CD4-positive, alpha-beta memory T cell (primary cell): Measurements from ENCODE around the gene GOLGA6A. TPM values are rescaled to one million over a fixed set of nuclear protein-coding genes. Genes with fewer than 3 reads are reported as not detected.

Experiments
- CTCF ChIA-PET: fragments of 350-600 bp; sonication (Branson Sonifier 250); formaldehyde crosslinking; loops from one replicate; lab custom pipeline; 2021; ENCODE audit warnings: inconsistent platforms; ENCODE audit not compliant: partially characterized antibody; lab: Charles Lee
- POLR2A ChIA-PET: fragments of 350-600 bp; sonication (Branson Sonifier 250); formaldehyde crosslinking; loops from one replicate; lab custom pipeline; 2021; ENCODE audit not compliant: partially characterized antibody; lab: Charles Lee
- DNase-seq, 5 donors: peaks; one replicate each; pipeline versions ENCODE4 v3.0.0 to v3.0.0-alpha.2; 2020 to 2022; ENCODE audit warnings: mixed read lengths in 1 of 5
- H3K27ac ChIP-seq: one replicate; pipeline ENCODE4 v1.7.0; 2013; ENCODE audit warnings: low read depth, low read length
- H3K27me3 ChIP-seq: 2 replicates; pipeline ENCODE4 v1.7.0; 2013; ENCODE audit warnings: mild to moderate bottlenecking, low read length, moderate library complexity; ENCODE audit not compliant: insufficient read depth
- H3K36me3 ChIP-seq: 2 replicates; pipeline ENCODE4 v1.7.0; 2013; ENCODE audit warnings: mild to moderate bottlenecking, low read length, moderate library complexity; ENCODE audit not compliant: insufficient read depth
- H3K4me1 ChIP-seq: 2 replicates; pipeline ENCODE4 v1.7.0; 2013; ENCODE audit warnings: mild to moderate bottlenecking, low read length, moderate library complexity; ENCODE audit not compliant: insufficient read depth
- H3K4me3 ChIP-seq, 2 donors: one replicate each; pipeline ENCODE4 v1.7.0; 2013; ENCODE audit warnings: low read length in 2 of 2, mild to moderate bottlenecking in 1 of 2
- H3K9me3 ChIP-seq, 2 donors: one replicate each; pipeline ENCODE4 v1.7.0; 2013; ENCODE audit warnings: low read length in 2 of 2, control low read depth in 1 of 2; ENCODE audit not compliant: control insufficient read depth in 1 of 2
- H3K27ac Mint-ChIP-seq, 7 donors: one replicate each; pipeline ENCODE4 v1.8.0; 2020 to 2021; ENCODE audit warnings: mixed read lengths in 7 of 7, mild to moderate bottlenecking in 6 of 7, inconsistent platforms in 3 of 7, moderate library complexity in 3 of 7
- H3K27me3 Mint-ChIP-seq, 2 donors: one replicate each; pipeline ENCODE4 v1.8.0; 2020 to 2021; ENCODE audit warnings: mixed read lengths in 2 of 2
- H3K36me3 Mint-ChIP-seq, 2 donors: one replicate each; pipeline ENCODE4 v1.8.0; 2020 to 2021; ENCODE audit warnings: mixed read lengths in 2 of 2, inconsistent platforms in 1 of 2, mild to moderate bottlenecking in 1 of 2
- H3K4me1 Mint-ChIP-seq, 4 donors: one replicate each; pipeline ENCODE4 v1.8.0; 2020 to 2021; ENCODE audit warnings: mixed read lengths in 4 of 4, mild to moderate bottlenecking in 1 of 4
- H3K4me3 Mint-ChIP-seq, 8 donors: one replicate each; pipeline ENCODE4 v1.8.0; 2020 to 2021; ENCODE audit warnings: mixed read lengths in 8 of 8, mild to moderate bottlenecking in 7 of 8, moderate library complexity in 6 of 8, inconsistent platforms in 3 of 8
- H3K9me3 Mint-ChIP-seq, 8 donors: one replicate each; pipeline ENCODE4 v1.8.0; 2020 to 2021; ENCODE audit warnings: mixed read lengths in 8 of 8, mild to moderate bottlenecking in 5 of 8, inconsistent platforms in 3 of 8, moderate library complexity in 1 of 8
- intact Hi-C: fragments of 100-400 bp; cut with micrococcal nuclease; formaldehyde crosslinking; loops from one replicate; pipeline ENCODE4 v1.15.1; 2023
- polyA plus RNA-seq, 2 donors: library from polyadenylated mRNA; unstranded; fragments of 300-500 nt; fragmentation: Illumina TruSeq; gene quantifications; one replicate each; pipeline ENCODE4 v1.2.3, GENCODE V29; 2021
- total RNA-seq, 2 experiments: library from RNA; stranded (reverse); gene quantifications; one replicate each; pipeline ENCODE4 v1.2.3, GENCODE V29; 2021

Gene GOLGA6A
- total and polyA plus RNA-seq, 4 experiments from 2014 or later, result 0.17 to 0.20 TPM; not detected in 2

DNA sequence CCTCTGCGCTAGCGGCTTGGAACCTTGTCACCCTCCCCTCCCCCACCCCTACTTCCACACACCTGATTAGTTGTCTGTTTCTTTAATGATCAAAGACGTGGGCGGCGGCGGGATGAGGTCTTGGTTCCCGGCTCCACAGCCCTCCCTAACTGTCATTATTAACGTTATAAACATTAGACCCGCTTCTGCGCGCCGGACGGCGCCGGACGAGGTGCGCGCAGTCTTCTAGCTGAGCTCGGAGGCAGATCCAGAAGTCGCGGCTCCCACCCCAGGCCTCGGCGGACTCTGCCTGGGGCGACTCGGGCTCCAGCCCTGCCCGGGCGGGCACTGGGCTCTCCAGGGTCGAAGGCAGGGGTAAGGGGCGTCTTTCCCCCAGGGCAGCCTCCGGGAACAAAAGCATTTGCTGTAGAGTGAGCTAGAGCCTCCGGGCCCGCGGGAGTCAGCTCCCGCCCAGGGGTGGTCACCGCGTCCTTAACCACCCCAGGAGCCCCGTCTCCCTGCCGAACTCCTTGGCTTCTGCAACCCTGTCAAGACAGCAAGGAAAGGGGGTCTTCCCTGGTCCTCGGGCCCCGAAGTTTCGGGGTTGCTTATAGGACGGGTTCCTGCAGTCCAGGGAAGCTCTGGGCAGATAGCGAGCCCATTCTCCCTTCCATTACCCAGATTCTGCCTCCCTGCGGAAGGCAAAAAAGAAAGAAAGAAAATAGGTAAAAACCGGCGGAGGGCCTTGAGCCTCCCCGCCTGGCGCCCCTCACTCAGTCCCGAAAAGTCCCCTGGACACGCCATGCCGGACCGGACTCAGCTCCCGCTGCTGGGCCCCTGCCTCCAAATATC lies 45.8 kb upstream of the GOLGA6A start:
- Mint-ChIP-seq H3K36me3 (no peaks in the 10 kb centered on the region), H3K27me3 (peaks cover 51 to 64% of the 10 kb centered on the region in 2 donors), H3K4me1 (peaks cover 2 to 29% (median 16%) of the 10 kb centered on the region in 4 donors), H3K27ac (no peak overlapping the region), H3K4me3 (peak overlapping the region in 4 of 8 donors; percentile 39 to 62 (median 44)), H3K9me3 (no peaks in the 10 kb centered on the region)
- H3K9me3 ChIP-seq, result no peaks in the 10 kb centered on the region
- CTCF ChIA-PET, result interaction anchor here (0.8 to 2.0 kb wide), 5 partner anchors 9 to 195 kb away, joined by 3 to 12 read pairs (median 4); no protein-coding TSS in a partner anchor
- H3K27ac ChIP-seq, result no peak overlapping the region
- intact Hi-C loops, result loop anchor here (1.0 to 5.0 kb wide), 3 partner anchors 155 to 194 kb away; no protein-coding TSS in a partner anchor
- POLR2A ChIA-PET, result no interaction called here
- H3K4me1 ChIP-seq, result peaks cover 25% of the 10 kb centered on the region
- peaks cover 43% of the 10 kb centered on the region for H3K27me3 ChIP-seq
- H3K4me3 ChIP-seq, result no peak overlapping the region
- DNase-seq, result no peak
- no peaks in the 10 kb centered on the region for H3K36me3 ChIP-seq

DNA sequence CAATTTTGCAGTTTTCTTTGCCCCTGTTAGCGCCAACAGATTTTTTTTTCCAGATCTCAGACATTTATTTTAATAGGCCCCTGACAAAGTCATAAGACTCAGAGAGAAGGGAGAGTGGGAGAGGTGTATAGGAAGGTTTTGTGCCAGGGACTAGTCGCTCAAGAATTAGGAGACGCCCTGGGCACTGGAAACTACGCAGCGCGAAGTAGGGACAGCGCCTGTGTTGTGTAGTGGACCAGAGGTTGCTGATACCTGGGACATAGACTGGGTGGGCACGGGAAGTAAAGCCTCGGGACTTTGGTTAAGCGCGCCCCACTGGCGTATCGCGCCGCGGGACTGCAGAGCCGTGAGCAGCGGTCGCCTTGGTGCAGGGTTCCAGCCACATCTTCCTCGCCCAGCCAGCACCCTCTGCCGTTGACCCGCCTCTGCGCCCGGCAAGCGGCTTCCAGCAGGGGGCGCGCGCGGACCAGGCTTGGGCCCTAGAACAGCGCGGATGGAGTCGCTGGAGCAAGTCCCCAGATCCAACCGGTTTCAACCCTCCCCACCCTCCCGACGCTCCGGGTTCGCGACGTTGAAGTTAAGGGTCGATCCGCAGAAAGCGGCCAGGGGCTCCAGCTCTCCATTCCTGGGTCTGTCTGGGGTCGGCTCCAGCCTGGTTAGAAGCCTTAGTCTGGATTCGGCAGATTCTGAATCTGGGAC lies 45.1 kb upstream of the GOLGA6A start:
- no peaks in the 10 kb centered on the region for H3K9me3 ChIP-seq
- Mint-ChIP-seq H3K9me3 (no peaks in the 10 kb centered on the region), H3K36me3 (no peaks in the 10 kb centered on the region), H3K27me3 (peaks cover 50 to 60% of the 10 kb centered on the region in 2 donors), H3K4me1 (peaks cover 2 to 29% (median 16%) of the 10 kb centered on the region in 4 donors), H3K27ac (no peak overlapping the region), H3K4me3 (peak overlapping the region in 6 of 8 donors; percentile 31 to 59 (median 39))
- no peak overlapping the region for H3K4me3 ChIP-seq
- no peaks in the 10 kb centered on the region for H3K36me3 ChIP-seq
- H3K27ac ChIP-seq, result no peak overlapping the region
- H3K4me1 ChIP-seq, result peaks cover 25% of the 10 kb centered on the region
- intact Hi-C loops, result loop anchor here (1.0 to 5.0 kb wide), 3 partner anchors 155 to 195 kb away; no protein-coding TSS in a partner anchor
- ChIA-PET POLR2A (no interaction called here), CTCF (interaction anchor here (1.1 to 2.0 kb wide), 4 partner anchors 29 to 195 kb away, joined by 3 to 12 read pairs (median 8); no protein-coding TSS in a partner anchor)
- peak; percentile 69 to 76 (median 71) for DNase-seq
- H3K27me3 ChIP-seq, result peaks cover 38% of the 10 kb centered on the region

DNA sequence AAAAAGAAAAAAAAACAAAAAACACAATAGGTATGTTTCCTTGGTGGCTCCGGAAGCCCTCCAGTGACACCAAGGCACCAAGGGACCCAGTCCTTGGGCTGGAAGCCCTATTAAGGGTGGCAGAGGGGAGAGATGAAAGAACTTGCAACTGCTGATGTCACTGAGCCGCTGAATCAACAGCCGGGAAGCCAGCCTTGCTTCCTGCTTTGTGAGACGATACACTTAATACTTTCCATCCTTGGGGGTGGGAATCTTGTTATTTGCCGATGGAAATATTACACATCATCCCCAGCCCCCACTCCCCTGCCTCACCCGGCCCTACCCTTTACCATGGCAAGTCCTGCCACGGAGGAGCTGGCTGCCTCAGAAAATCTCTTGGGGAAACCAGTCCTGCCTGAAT lies 42.4 kb upstream of the GOLGA6A start:
- H3K27me3 Mint-ChIP-seq, result peaks cover 45 to 53% of the 10 kb centered on the region in 2 donors

DNA sequence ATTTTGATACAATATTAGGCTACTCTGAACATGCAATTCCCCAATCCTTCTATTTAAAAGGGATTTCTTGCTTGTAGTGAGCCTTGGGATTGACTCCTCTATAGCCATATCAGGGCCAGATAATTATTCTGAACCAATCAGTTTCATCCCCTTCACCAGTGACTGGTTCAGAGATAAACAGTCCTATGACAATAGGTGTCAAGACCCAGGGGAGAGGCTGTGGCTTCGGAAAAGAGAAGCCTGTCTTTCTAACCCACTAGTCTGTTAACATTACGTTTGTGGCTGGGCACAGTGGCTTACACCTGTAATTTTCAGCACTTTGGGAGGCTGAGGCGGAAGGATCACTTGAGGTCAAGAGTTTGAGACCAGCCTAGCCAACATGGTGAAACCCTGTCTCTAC lies 41.8 kb upstream of the GOLGA6A start:
- peaks cover 0 to 2% (median 0%) of the 10 kb centered on the region in 8 donors for H3K9me3 Mint-ChIP-seq
- ChIA-PET POLR2A (no interaction called here), CTCF (no interaction called here)
- H3K27ac Mint-ChIP-seq, result no peak overlapping the region
- Histone ChIP-seq H3K9me3 (no peaks in the 10 kb centered on the region), H3K27ac (no peak overlapping the region), H3K4me3 (no peak overlapping the region), H3K27me3 (peaks cover 9% of the 10 kb centered on the region), H3K36me3 (no peaks in the 10 kb centered on the region), H3K4me1 (peaks cover 18% of the 10 kb centered on the region)
- H3K4me1 Mint-ChIP-seq, result peaks cover 0 to 6% (median 2%) of the 10 kb centered on the region in 4 donors
- intact Hi-C loops, result no loop called here
- H3K27me3 Mint-ChIP-seq, result peaks cover 41 to 50% of the 10 kb centered on the region in 2 donors
- no peaks in the 10 kb centered on the region for H3K36me3 Mint-ChIP-seq
- DNase-seq, result no peak
- no peak overlapping the region for H3K4me3 Mint-ChIP-seq

More for the DNA sequence above, 42.4 kb upstream of the GOLGA6A start:
- intact Hi-C loops, result loop anchor here (5.0 kb wide), 1 partner anchor 178 kb away; no protein-coding TSS in a partner anchor
- H3K36me3 ChIP-seq, result no peaks in the 10 kb centered on the region
- ChIA-PET CTCF (interaction anchor here (1.1 to 1.5 kb wide), 2 partner anchors 180 to 188 kb away, joined by 3 read pairs; no protein-coding TSS in a partner anchor), POLR2A (no interaction called here)
- Mint-ChIP-seq H3K36me3 (no peaks in the 10 kb centered on the region), H3K9me3 (no peaks in the 10 kb centered on the region), H3K4me3 (no peak overlapping the region), H3K27ac (no peak overlapping the region), H3K4me1 (peaks cover 2 to 11% (median 5%) of the 10 kb centered on the region in 4 donors)
- H3K27me3 ChIP-seq, result peaks cover 15% of the 10 kb centered on the region
- H3K27ac ChIP-seq, result no peak overlapping the region
- DNase-seq, result no peak
- no peaks in the 10 kb centered on the region for H3K9me3 ChIP-seq
- H3K4me3 ChIP-seq, result no peak overlapping the region
- H3K4me1 ChIP-seq, result peaks cover 23% of the 10 kb centered on the region

DNA sequence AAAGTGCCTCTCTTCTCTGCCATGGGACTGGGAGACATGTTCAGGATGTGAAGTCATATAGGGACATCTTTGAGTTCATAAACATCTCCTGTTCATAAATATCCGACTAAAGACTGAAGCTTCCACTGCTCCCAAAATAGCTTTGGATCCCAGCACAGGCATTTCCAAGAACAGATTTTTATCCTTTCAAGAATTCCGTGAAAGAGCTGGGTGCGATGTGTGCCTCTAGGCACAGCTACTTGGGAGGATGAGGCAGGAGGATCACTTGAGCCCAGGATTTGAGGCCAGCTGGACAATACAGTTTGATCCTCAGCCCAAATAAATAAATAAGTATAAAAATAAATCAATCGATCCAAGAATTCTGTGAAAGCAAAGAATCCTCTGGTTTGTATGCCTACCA lies 41.3 kb upstream of the GOLGA6A start:
- CTCF ChIA-PET, result no interaction called here
- POLR2A ChIA-PET, result no interaction called here
- Mint-ChIP-seq H3K4me3 (no peak overlapping the region), H3K4me1 (peaks cover 0 to 6% (median 2%) of the 10 kb centered on the region in 4 donors), H3K27me3 (peaks cover 36 to 45% of the 10 kb centered on the region in 2 donors), H3K36me3 (no peaks in the 10 kb centered on the region), H3K9me3 (peaks cover 0 to 3% (median 0%) of the 10 kb centered on the region in 8 donors), H3K27ac (no peak overlapping the region)
- H3K9me3 ChIP-seq, result no peaks in the 10 kb centered on the region
- no peak overlapping the region for H3K27ac ChIP-seq
- intact Hi-C loops, result no loop called here
- DNase-seq, result no peak
- H3K27me3 ChIP-seq, result peaks cover 5% of the 10 kb centered on the region
- H3K4me1 ChIP-seq, result peaks cover 14% of the 10 kb centered on the region
- no peak overlapping the region for H3K4me3 ChIP-seq
- no peaks in the 10 kb centered on the region for H3K36me3 ChIP-seq

DNA sequence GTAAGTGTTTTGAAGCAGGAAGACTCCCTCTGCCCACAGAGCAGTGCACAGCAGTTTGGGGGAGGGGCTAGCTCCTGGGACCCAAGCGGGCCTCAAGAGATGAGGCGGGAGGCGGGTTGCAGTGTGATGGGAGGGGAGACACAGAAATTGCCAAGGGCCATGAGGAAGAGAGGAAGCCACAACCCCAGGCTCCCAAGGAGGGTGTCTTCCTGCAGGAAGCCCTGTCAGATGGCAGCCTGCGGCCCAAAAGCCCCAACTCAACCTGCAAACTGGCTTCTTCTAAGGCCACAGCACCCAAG lies 40.7 kb upstream of the GOLGA6A start:
- Histone ChIP-seq H3K4me3 (no peak overlapping the region), H3K27me3 (peaks cover 5% of the 10 kb centered on the region), H3K4me1 (peaks cover 9% of the 10 kb centered on the region), H3K9me3 (no peaks in the 10 kb centered on the region), H3K36me3 (no peaks in the 10 kb centered on the region), H3K27ac (no peak overlapping the region)
- Mint-ChIP-seq H3K9me3 (peaks cover 0 to 6% (median 2%) of the 10 kb centered on the region in 8 donors), H3K27me3 (peaks cover 38 to 46% of the 10 kb centered on the region in 2 donors), H3K27ac (no peak overlapping the region), H3K36me3 (no peaks in the 10 kb centered on the region), H3K4me3 (no peak overlapping the region), H3K4me1 (peaks cover 0 to 5% (median 2%) of the 10 kb centered on the region in 4 donors)
- intact Hi-C loops, result no loop called here
- POLR2A ChIA-PET, result no interaction called here
- no peak for DNase-seq
- CTCF ChIA-PET, result no interaction called here
